ACHN (cell line): ENCODE data around the gene PPARGC1A.
A peak's percentile ranks its signal among the peaks of the same experiment; 100 is the strongest.

Source experiments
- DNase-seq: peaks from one replicate; pipeline ENCODE4 v3.0.0-alpha.2; 2015
- in situ Hi-C: cut with HindIII; loops from 2 replicates; pipeline ENCODE4 v1.10.0; 2017; ENCODE audit warnings: low sequenced_read_pairs, low pct_ligation_motif_present, low pct_unique_long_range_greater_than_20kb

The PPARGC1A gene

GRCh38 chr4:23814996-23815660 lies 74.7 kb downstream of the PPARGC1A start:
- DNase-seq: no peak
- in situ Hi-C loops: no loop called here

- in situ Hi-C loops: no loop called here
- DNase-seq: no peak
Observed at GRCh38 chr4:23814587-23814986, 75.3 kb downstream of the PPARGC1A start.

- DNase-seq: no peak
- in situ Hi-C loops: no loop called here
Observed at GRCh38 chr4:23811161-23811560, 78.7 kb downstream of the PPARGC1A start.

GRCh38 chr4:23805450-23805851 lies 84.4 kb downstream of the PPARGC1A start:
- in situ Hi-C loops: no loop called here
- peak; percentile 37 for DNase-seq

- in situ Hi-C loops: no loop called here
- DNase-seq: peak; percentile 67
Observed at GRCh38 chr4:23789762-23790161, 100.1 kb downstream of the PPARGC1A start.

- DNase-seq: no peak
- in situ Hi-C loops: no loop called here
Observed at GRCh38 chr4:23788460-23788859, 101.4 kb downstream of the PPARGC1A start.

GRCh38 chr4:23788027-23788426 lies 101.8 kb downstream of the PPARGC1A start:
- in situ Hi-C loops: no loop called here
- DNase-seq: no peak

- in situ Hi-C loops: no loop called here
- DNase-seq: no peak
Observed at GRCh38 chr4:23782778-23783437, 106.9 kb downstream of the PPARGC1A start.

GRCh38 chr4:23779839-23780238 lies 110.0 kb downstream of the PPARGC1A start:
- in situ Hi-C loops: no loop called here
- peak; percentile 36 for DNase-seq

- in situ Hi-C loops: no loop called here
- no peak for DNase-seq
Observed at GRCh38 chr4:23779422-23779821, 110.4 kb downstream of the PPARGC1A start.

- in situ Hi-C loops: no loop called here
- no peak for DNase-seq
Observed at GRCh38 chr4:23775694-23776093, 114.2 kb downstream of the PPARGC1A start.

GRCh38 chr4:23774909-23775308 lies 114.9 kb downstream of the PPARGC1A start:
- in situ Hi-C loops: no loop called here

GRCh38 chr4:23773884-23774636 lies 115.8 kb downstream of the PPARGC1A start:
- DNase-seq: no peak
- in situ Hi-C loops: no loop called here

More at GRCh38 chr4:23774909-23775308, 114.9 kb downstream of the PPARGC1A start:
- DNase-seq: no peak

GRCh38 chr4:23770011-23770410 lies 119.8 kb downstream of the PPARGC1A start:
- peak; percentile 16 for DNase-seq
- in situ Hi-C loops: no loop called here

GRCh38 chr4:23769406-23769805 lies 120.4 kb downstream of the PPARGC1A start:
- in situ Hi-C loops: no loop called here
- DNase-seq: no peak

- in situ Hi-C loops: no loop called here
- no peak for DNase-seq
Observed at GRCh38 chr4:23768541-23768940, 121.3 kb downstream of the PPARGC1A start.

GRCh38 chr4:23766344-23766743 lies 123.5 kb downstream of the PPARGC1A start:
- no peak for DNase-seq
- in situ Hi-C loops: no loop called here

- in situ Hi-C loops: no loop called here
- no peak for DNase-seq
Observed at GRCh38 chr4:23763559-23763958, 126.3 kb downstream of the PPARGC1A start.

- in situ Hi-C loops: no loop called here
- no peak for DNase-seq
Observed at GRCh38 chr4:23762551-23762950, 127.3 kb downstream of the PPARGC1A start.

- DNase-seq: no peak
- in situ Hi-C loops: no loop called here
Observed at GRCh38 chr4:23759066-23759465, 130.8 kb downstream of the PPARGC1A start.
